Muscle layer of duodenum (tissue), 2 donors: ENCODE measurements around the gene NR5A1.

ENCODE experiments used
- H3K27ac ChIP-seq: one replicate; pipeline ENCODE4 v1.7.0; 2013; ENCODE audit warnings: mild to moderate bottlenecking, low read length
- H3K27me3 ChIP-seq: one replicate; pipeline ENCODE4 v1.7.0; 2013; ENCODE audit warnings: low read depth, mild to moderate bottlenecking, control low read depth, low read length
- H3K36me3 ChIP-seq, 2 donors: one replicate each; pipeline ENCODE4 v1.7.0; 2013; ENCODE audit warnings: low read length in 2 of 2, control low read depth in 1 of 2, mild to moderate bottlenecking in 1 of 2; ENCODE audit not compliant: insufficient read depth in 2 of 2, control insufficient read depth in 1 of 2
- H3K4me1 ChIP-seq, 2 donors: one replicate each; pipeline ENCODE4 v1.7.0; 2013; ENCODE audit warnings: low read length in 2 of 2, mild to moderate bottlenecking in 2 of 2, control low read depth in 1 of 2, moderate library complexity in 1 of 2; ENCODE audit not compliant: insufficient read depth in 2 of 2, control insufficient read depth in 1 of 2
- H3K4me3 ChIP-seq, 2 donors: one replicate each; pipeline ENCODE4 v1.7.0; 2013; ENCODE audit warnings: low read length in 2 of 2, low read depth in 1 of 2, mild to moderate bottlenecking in 1 of 2
- H3K9me3 ChIP-seq, 2 donors: one replicate each; pipeline ENCODE4 v1.7.0; 2013; ENCODE audit warnings: low read length in 2 of 2, control low read depth in 1 of 2, mild to moderate bottlenecking in 1 of 2; ENCODE audit not compliant: control insufficient read depth in 1 of 2
- donor health status: healthy.

NR5A1 gene

GRCh38 chr9:124532897-124533296, 25.7 kb upstream of the NR5A1 start:
- Histone ChIP-seq H3K9me3 (no peaks in the 10 kb centered on the region), H3K4me3 (no peak overlapping the region), H3K27ac (no peak overlapping the region)

GRCh38 chr9:124531115-124531514, 23.9 kb upstream of the NR5A1 start:
- no peak overlapping the region for H3K4me3 ChIP-seq
- no peak overlapping the region for H3K27ac ChIP-seq
- H3K4me1 ChIP-seq = no peaks in the 10 kb centered on the region
- no peaks in the 10 kb centered on the region for H3K9me3 ChIP-seq
- H3K36me3 ChIP-seq = peaks cover 3 to 6% of the 10 kb centered on the region in 2 donors
- H3K27me3 ChIP-seq = no peaks in the 10 kb centered on the region

More at GRCh38 chr9:124532897-124533296, 25.7 kb upstream of the NR5A1 start:
- Histone ChIP-seq H3K36me3 (peaks cover 0 to 9% of the 10 kb centered on the region in 2 donors), H3K27me3 (no peaks in the 10 kb centered on the region), H3K4me1 (no peaks in the 10 kb centered on the region)

- Histone ChIP-seq H3K27ac (no peak overlapping the region), H3K36me3 (peaks cover 0 to 7% of the 10 kb centered on the region in 2 donors), H3K27me3 (no peaks in the 10 kb centered on the region), H3K4me3 (no peak overlapping the region), H3K9me3 (no peaks in the 10 kb centered on the region), H3K4me1 (no peaks in the 10 kb centered on the region)
These were observed 23.0 kb upstream of the NR5A1 start for GRCh38 chr9:124530246-124530645.

- peaks cover 4 to 10% of the 10 kb centered on the region in 2 donors for H3K36me3 ChIP-seq
- H3K9me3 ChIP-seq = no peaks in the 10 kb centered on the region
- H3K4me1 ChIP-seq = no peaks in the 10 kb centered on the region
- no peak overlapping the region for H3K27ac ChIP-seq
- H3K27me3 ChIP-seq = no peaks in the 10 kb centered on the region
- no peak overlapping the region for H3K4me3 ChIP-seq
These were observed 20.6 kb upstream of the NR5A1 start for GRCh38 chr9:124527781-124528180.

- Histone ChIP-seq H3K4me3 (no peak overlapping the region), H3K9me3 (no peaks in the 10 kb centered on the region), H3K27me3 (no peaks in the 10 kb centered on the region), H3K36me3 (peaks cover 4 to 10% of the 10 kb centered on the region in 2 donors), H3K4me1 (no peaks in the 10 kb centered on the region), H3K27ac (no peak overlapping the region)
These were observed 19.0 kb upstream of the NR5A1 start for GRCh38 chr9:124526174-124526573.

GRCh38 chr9:124522121-124523098, 15.2 kb upstream of the NR5A1 start:
- H3K4me3 ChIP-seq = no peak overlapping the region
- H3K27ac ChIP-seq = no peak overlapping the region
- no peaks in the 10 kb centered on the region for H3K27me3 ChIP-seq
- H3K36me3 ChIP-seq = peaks cover 4 to 10% of the 10 kb centered on the region in 2 donors
- no peaks in the 10 kb centered on the region for H3K9me3 ChIP-seq
- H3K4me1 ChIP-seq = no peaks in the 10 kb centered on the region

GRCh38 chr9:124521142-124521541, 13.9 kb upstream of the NR5A1 start:
- Histone ChIP-seq H3K4me1 (no peaks in the 10 kb centered on the region), H3K27me3 (no peaks in the 10 kb centered on the region), H3K27ac (no peak overlapping the region), H3K36me3 (peaks cover 4% of the 10 kb centered on the region in 2 donors), H3K9me3 (no peaks in the 10 kb centered on the region), H3K4me3 (no peak overlapping the region)

- H3K9me3 ChIP-seq = no peaks in the 10 kb centered on the region
- H3K27ac ChIP-seq = no peak overlapping the region
- no peaks in the 10 kb centered on the region for H3K27me3 ChIP-seq
- no peak overlapping the region for H3K4me3 ChIP-seq
- H3K36me3 ChIP-seq = peaks cover 3 to 4% of the 10 kb centered on the region in 2 donors
- no peaks in the 10 kb centered on the region for H3K4me1 ChIP-seq
These were observed 13.0 kb upstream of the NR5A1 start for GRCh38 chr9:124520206-124520596.

- Histone ChIP-seq H3K4me3 (no peak overlapping the region), H3K27ac (no peak overlapping the region), H3K27me3 (no peaks in the 10 kb centered on the region), H3K9me3 (no peaks in the 10 kb centered on the region), H3K36me3 (no peaks in the 10 kb centered on the region), H3K4me1 (no peaks in the 10 kb centered on the region)
These were observed 10.9 kb upstream of the NR5A1 start for GRCh38 chr9:124518116-124518515.

GRCh38 chr9:124517600-124517999, 10.4 kb upstream of the NR5A1 start:
- Histone ChIP-seq H3K4me1 (no peaks in the 10 kb centered on the region), H3K27me3 (no peaks in the 10 kb centered on the region), H3K36me3 (no peaks in the 10 kb centered on the region), H3K4me3 (no peak overlapping the region), H3K27ac (no peak overlapping the region), H3K9me3 (no peaks in the 10 kb centered on the region)

GRCh38 chr9:124514874-124515273, 7.7 kb upstream of the NR5A1 start:
- H3K36me3 ChIP-seq = no peaks in the 10 kb centered on the region
- H3K9me3 ChIP-seq = no peaks in the 10 kb centered on the region
- H3K27me3 ChIP-seq = peaks cover 6% of the 10 kb centered on the region
- no peaks in the 10 kb centered on the region for H3K4me1 ChIP-seq
- no peak overlapping the region for H3K27ac ChIP-seq
- H3K4me3 ChIP-seq = no peak overlapping the region
